ENCODE results near the gene KY.

- TF ChIP-seq POLR2A (IDR thresholded peaks at IDR 0.05) = no peak
- TF ChIP-seq, protein P1, sequence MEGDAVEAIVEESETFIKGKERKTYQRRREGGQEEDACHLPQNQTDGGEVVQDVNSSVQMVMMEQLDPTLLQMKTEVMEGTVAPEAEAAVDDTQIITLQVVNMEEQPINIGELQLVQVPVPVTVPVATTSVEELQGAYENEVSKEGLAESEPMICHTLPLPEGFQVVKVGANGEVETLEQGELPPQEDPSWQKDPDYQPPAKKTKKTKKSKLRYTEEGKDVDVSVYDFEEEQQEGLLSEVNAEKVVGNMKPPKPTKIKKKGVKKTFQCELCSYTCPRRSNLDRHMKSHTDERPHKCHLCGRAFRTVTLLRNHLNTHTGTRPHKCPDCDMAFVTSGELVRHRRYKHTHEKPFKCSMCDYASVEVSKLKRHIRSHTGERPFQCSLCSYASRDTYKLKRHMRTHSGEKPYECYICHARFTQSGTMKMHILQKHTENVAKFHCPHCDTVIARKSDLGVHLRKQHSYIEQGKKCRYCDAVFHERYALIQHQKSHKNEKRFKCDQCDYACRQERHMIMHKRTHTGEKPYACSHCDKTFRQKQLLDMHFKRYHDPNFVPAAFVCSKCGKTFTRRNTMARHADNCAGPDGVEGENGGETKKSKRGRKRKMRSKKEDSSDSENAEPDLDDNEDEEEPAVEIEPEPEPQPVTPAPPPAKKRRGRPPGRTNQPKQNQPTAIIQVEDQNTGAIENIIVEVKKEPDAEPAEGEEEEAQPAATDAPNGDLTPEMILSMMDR (IDR thresholded peaks at IDR 0.05) = no peak
Observed at GRCh38 chr3:134659391-134660045, 8.7 kb upstream of the KY start.

Measured in tibial nerve (tissue), 3 donors.